Stomach (tissue), 4 donors: ENCODE results near the gene SLC22A5.

ENCODE experiments used
- POLR2A ChIP-seq, 4 donors: fragments of 450-650 bp; IDR thresholded peaks; one replicate each; pipeline ENCODE4 v1.6.1; 2016; ENCODE audit warnings: antibody characterized with exemption in 4 of 4, control low read depth in 2 of 4, mild to moderate bottlenecking in 1 of 4, moderate library complexity in 1 of 4
- POLR2AphosphoS5 ChIP-seq, 3 donors: sonication (generic); formaldehyde crosslinking; IDR thresholded peaks; one replicate each; pipeline ENCODE4 v1.6.1; 2016; ENCODE audit warnings: antibody characterized with exemption in 3 of 3
- TF ChIP-seq, protein P1 (sequence below), 7 experiments: fragments of 450-650 bp in 4 of 7; fragments of 200-600 bp in 3 of 7; sonication (generic) in 3 of 7; IDR thresholded peaks; one replicate each; pipeline ENCODE4 v1.5.1; 2016 to 2019; ENCODE audit warnings: antibody characterized with exemption in 7 of 7, control low read depth in 2 of 7, mild to moderate bottlenecking in 1 of 7

DNA sequence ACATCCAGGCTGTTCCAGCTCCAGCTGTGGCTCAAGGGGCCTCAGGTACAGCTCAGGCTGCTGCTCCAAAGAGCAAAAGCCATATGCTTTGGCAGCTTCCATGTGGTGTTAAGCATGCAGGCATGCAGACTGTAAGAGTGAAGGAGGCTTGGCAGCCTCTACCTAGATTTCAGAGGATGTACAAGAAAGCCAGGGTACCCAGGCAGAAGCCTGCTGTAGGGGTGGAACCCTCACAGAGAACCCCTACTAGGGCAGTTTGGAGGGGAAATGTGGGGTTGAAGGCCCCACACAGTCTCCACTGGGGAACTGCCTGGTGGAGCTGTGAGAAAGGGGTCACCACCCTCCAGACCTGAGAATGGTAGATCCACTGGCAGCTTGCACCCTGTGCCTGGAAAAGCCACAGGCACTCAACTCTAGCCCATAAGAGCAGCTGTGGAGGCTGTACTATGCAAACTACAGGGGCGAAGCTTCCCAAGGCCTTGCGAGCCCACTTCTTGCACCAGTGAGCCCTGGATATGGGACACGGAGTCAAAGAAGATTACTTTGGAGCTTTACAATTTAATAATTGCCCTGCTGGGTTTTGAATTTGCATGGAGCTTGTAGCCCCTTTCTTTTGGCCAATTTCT lies 14.3 kb upstream of the SLC22A5 start:
- TF ChIP-seq, protein P1, sequence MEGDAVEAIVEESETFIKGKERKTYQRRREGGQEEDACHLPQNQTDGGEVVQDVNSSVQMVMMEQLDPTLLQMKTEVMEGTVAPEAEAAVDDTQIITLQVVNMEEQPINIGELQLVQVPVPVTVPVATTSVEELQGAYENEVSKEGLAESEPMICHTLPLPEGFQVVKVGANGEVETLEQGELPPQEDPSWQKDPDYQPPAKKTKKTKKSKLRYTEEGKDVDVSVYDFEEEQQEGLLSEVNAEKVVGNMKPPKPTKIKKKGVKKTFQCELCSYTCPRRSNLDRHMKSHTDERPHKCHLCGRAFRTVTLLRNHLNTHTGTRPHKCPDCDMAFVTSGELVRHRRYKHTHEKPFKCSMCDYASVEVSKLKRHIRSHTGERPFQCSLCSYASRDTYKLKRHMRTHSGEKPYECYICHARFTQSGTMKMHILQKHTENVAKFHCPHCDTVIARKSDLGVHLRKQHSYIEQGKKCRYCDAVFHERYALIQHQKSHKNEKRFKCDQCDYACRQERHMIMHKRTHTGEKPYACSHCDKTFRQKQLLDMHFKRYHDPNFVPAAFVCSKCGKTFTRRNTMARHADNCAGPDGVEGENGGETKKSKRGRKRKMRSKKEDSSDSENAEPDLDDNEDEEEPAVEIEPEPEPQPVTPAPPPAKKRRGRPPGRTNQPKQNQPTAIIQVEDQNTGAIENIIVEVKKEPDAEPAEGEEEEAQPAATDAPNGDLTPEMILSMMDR (IDR thresholded peaks at IDR 0.05), result no peak
- TF ChIP-seq POLR2AphosphoS5 (IDR thresholded peaks at IDR 0.05) (no peak), POLR2A (IDR thresholded peaks at IDR 0.05) (no peak)
